ENCODE data around the gene SPEM2.
A peak's percentile ranks its signal among the peaks of the same experiment; 100 is the strongest.
"Not testable (repeated sequence)": the region's sequence is repeated elsewhere in the genome, so short reads cannot be mapped to it uniquely, and the experiment has no call there.

Gene SPEM2

DNA sequence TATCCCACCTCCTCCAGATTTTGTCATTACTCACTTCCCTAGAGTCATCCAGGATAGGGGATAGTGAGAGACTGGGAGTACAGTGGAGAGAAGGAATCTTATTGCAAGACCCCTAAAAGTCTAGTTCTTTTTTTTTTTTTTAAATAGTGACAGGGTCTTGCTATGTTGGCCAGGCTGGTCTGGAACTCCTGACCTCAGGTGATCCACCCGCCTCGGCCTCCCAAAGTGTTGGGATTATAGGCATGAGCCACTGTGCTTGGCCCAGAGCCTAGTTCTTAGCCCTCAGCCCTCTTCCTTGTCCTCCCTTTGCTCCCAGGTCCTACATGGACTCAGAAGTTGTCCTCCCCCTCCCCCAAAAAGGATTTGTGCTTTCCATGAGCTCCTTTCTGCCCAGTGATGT is 16.7 kb downstream of the SPEM2 start:
- DNase-seq (ENCODE audit: low spot score) = no peak

DNA sequence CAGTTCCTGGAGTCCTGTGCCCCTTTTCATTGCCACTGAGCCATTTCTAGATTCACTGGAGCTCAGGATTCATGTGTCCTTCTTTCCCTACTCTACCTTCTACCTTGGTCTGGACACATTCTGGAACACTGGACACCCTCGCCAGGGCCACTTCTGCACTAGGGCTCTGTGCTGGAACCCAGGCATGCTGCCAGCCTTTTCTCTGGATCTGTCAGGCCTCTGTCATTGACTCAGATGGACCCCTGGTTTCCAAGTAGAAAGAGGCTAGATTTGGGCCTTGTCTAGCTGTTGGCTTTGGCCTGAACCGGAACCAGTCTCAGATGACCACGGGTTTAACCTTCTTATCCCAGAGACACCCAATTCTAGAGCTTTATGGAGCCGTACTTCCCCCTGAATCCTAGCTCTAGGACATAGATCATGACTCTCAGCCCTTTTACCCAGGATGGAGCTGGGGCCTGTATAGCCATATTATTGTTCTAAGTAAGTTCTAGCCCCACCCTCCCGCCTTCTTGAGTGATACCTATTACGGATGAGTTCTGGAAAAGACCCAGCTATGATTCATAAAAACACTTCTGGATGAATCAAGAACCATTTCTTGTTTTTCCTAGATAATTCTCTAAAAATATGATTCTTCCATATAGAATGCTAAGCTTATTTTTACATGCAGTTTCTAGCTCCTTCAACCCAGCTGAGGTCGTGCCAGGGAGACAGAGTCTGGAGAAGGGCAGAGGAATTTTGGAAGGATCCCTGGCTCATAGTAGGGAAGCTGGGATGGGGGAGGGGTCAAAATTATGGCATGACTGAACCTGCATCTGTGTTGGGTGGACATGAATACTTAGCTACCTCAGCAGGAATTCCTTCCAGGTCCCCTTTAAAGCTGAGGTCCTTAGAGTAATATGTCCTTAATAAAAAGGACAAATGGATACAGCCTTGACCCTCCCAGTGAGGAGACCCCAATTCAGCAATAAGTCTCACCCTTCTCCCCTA is 18.4 kb downstream of the SPEM2 start:
- no peak for DNase-seq (ENCODE audit: low spot score)

DNA sequence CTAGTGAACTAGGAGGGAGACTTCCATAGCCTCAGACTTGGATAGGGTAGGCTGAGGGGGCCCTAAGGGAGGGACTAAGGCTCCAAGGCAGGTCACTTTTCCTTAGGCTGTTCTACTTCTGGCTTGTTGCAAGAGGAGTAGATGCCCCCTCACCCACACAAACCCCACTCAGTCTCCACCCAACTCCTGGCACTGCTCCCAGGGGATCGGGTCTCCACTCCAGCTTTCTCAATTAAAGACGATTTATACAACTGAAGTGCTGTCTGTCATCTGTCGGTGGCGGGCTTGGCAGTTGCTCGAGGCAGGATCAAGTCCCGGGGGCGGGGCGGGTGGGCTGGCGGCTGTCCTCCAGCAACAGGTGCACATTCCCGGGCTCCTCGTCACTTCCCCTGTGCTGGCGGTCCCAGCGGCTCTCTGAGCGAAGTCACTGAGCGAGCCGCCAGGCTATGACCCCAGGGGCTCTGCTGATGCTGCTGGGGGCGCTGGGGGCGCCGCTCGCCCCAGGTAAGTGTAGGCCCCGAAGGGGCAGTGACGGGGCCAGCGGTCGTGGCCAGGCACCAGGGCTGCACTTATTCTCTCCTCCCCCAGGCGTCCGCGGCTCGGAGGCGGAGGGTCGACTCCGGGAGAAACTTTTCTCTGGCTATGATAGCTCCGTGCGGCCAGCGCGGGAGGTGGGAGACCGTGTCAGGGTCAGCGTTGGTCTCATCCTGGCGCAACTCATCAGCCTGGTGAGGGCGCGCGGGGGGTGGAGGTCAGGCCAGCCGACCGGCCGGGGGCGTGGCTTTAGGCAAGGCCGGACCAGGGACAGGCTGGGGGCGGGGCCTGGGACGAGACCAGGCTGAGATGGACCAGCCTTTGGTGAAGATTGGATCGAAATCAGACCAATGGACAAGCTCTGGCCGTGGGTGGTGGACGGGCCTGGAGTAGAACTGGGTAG is 19.5 kb downstream of the SPEM2 start, which contains the start of gene CHRNB1:
CHRNB1 (plus strand) TSS at position 380 of the 937 bp plus-strand sequence; CDS start at position 447, 67 bp downstream.
- DNase-seq (ENCODE audit: low spot score) = peak; percentile 38

DNA sequence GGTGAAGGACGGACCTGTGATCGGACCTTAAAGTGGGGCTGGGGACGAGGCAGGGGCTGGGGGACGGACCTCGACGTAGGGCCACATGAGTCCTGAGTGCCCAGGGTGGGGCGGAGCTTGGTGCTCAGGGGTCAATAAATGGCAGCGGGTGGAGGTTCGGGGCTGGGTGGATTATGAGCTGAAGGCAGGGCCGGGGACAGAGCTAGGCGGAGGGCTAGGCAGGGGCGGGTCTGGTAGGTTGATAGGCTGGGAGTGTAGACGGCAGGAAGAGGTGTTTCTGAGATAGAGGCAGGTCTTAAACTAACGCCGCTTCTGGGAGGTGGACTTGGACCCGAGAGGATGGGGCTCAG is 20.2 kb downstream of the SPEM2 start:
- DNase-seq (ENCODE audit: low spot score) = no peak

DNA sequence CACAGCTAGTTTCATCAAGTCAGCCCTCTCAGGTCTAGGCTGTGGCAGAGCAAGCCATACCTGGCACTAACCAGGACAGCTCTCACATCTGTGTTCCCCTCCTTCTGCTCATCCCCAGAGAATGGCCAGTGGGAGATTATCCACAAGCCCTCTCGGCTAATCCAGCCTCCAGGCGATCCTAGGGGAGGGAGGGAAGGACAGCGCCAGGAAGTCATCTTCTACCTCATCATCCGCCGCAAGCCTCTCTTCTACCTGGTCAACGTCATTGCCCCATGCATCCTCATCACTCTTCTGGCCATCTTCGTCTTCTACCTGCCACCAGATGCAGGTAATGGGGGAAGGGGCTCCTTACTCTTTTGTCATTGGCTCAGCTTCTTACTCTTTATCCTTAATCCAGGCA is 23.0 kb downstream of the SPEM2 start:
- DNase-seq (ENCODE audit: low spot score) = no peak

DNA sequence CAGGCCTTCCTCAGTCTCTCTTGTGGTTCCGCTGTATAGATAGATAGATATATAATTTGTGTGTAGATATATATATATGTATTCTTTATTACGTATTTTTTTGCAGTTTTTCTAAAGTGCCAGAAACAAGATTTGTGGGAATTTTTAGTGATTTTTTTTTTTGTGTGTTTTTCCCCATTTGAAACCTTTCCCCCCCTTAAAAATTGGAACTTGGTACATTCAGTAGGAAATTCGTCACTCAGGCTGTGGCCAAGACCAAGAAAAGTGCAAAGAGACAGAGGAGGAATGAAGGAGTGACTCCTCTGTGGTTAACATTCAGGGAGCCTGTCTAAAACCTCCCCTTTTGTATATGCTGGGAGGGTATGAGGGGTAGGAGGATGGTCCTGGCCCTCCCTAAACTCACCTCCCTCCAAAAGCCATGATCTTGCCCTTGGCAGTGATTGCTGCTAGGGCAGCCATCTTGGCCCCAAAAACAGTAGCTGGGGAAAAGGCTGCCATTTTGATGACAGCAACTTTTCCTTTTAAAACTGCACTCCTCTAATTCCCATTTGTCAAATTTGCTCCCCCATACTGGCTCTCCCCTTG is 34.6 kb downstream of the SPEM2 start:
- DNase-seq (ENCODE audit: low spot score) = no peak

DNA sequence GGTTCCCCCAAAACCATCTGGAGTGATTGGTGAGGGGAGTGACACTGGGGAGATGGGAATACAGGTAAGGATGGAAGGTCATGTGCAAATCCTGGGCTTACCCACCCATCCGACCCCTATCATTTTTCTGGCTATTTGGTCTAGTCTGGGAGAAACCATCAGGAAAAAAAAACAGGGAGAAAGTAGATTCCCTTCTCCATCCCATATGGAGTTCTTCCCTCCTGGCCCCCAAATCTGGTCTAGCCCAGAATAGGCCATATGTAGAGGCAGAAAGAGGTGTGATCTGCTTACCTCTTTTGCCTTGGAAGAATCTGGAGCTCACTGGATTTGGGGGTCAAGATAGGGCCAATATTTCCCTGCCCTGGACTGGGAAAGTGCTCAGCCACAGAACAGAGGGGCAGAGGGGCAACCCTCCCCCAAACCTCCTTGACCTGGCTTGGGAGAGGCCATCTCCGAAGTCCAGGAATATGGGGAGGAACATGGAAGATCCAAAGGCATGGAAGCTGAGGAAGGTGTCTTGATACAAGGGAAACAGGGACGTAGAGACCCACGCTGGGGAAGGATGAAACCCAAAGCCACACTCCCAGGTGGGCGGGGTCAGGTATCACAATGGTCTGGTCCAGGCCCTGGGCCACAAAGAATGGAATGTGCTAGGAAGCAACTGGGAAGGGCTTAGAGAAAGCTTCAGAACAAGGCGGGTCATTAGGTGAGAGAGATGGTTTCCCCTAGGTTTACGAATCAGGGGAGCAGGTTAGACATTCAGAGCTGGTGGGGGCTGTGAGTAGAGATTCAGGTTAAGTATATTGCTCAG is 35.6 kb downstream of the SPEM2 start:
- no peak for DNase-seq (ENCODE audit: low spot score)

DNA sequence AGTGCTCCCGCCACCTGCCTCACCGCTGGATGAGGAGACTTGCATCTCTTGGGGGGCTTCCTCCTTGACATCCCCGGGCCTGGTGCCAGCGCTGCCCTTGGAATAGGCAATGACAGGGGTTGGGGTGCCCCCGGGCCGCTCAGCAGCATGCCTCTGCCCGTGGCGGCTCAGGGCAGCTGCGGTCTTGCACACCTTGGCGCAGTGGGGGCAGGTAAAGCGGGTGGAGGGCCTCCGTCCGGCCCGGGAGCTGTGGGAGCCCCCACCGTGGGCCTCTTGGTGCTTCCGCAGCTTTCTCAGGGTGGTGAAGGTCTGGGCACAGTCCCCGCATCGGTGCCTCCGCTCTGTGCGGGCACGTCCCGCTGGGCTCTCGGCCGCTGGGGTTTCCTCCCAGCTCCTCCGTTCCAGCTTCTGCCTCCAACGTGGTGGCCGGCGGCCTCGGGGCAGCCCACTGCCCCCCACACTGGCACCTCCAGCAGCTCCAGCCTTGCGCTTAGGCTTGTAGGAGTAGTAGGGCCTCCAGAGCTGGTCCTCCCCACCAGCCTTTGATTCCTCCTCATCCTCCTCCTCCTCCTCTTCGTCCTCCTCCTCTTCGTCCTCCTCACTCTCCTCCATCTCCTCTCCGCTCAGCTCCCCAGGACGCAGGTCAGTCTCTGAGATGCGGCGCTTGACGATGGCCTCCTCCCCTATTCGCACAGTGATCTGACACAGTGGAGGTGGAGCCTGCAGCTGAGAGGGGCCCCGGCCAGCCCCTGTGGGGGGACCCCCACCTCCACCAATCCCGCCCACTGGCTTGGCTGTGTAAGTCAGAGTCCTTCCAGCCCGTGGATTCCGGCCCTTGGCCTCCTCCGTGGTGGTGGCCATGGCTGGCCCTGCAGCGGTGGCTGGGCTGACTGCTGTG is 37.3 kb downstream of the SPEM2 start:
- no peak for DNase-seq (ENCODE audit: low spot score)

DNA sequence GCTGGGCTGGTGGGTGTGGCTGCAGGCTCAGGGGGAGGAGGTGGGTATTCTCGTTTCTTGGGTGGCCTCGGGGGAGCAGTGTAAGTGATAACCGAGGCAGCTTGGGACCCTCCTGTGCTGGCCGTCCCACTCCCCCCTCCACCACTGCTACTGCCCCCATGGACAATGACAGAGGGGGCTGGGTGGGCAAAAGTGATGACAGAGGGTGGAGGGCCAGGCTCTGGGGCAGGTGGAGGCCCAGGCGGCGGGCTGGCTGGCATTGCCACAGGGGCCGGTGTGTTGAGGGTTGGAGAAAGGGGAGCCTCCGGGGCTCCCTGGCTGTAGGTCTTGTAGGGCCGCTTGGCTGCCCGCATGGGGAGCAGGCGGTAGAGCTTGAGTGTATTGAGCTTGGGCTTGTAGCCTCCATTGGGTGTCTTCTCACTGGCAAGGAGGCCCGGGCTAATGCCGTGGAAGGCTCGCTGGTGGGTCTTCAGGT is 38.0 kb downstream of the SPEM2 start:
- DNase-seq (ENCODE audit: low spot score) = no peak

DNA sequence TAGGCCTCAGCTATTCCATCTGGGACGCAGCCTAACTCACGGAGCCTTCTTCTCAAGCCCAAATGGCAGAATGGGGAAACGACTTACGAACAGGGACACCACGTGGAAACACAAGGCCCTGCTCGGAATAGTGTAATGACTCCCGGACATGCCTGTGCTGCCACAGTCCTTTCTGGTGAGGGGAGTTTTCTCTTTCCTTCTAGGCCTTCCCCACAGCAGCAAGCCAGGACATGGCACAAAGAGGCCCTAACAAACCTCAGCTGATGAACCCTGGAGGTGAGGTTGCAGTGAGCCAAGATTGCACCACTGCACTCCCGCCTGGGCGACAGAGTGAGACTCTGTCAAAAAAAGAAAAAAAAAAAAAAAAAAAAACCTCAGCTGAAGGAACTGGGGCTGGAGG is 38.7 kb downstream of the SPEM2 start:
- no peak for DNase-seq (ENCODE audit: low spot score)

DNA sequence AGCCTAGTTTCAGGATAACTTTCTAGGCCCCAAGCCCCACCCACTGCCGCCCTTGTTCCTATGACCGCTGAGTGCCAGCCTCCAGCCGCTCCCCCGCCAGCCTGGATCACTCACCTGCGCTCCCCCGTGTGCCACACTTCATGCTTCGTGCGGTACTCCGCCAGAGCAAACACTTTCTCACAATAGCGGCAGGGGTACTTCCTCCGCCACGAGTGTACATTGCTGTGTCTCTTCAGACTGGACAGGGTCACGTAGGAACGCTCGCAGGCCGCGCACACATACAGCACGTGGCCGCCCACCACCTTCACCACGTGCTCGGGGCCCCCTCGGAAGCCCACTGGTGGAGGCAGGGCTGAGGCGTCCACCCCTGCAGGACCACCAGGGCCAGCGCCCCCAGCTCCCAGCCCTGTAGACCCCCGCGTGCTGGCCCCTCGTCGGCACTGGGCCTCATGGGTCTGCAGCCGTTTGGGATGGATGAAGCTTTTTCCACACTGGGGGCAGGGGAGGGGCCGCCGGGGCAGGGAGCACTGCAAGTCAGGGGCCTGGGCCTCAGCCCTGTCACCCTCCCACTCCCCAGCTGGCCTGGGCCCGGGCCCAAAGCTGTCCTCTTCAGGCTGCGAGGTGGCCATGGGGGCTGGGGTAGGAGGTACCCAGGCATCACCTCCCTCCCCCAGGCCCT is 40.3 kb downstream of the SPEM2 start:
- DNase-seq (ENCODE audit: low spot score) = no peak

DNA sequence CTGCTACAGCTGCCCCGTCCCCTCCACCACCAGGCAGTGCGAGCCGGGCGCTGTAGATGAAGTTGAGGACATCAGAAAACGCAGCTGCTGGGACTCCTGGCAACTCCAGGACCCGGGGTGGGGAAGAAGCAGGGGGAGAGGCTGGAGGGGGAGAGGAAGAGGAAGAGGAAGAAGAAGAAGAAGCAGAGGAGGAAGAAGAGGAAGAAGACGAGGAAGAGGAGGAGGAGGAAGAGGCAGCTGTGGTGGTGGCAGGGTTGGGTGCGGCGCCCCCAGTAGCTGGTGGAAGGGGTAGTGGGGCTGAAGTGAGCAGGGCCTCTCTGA is 40.9 kb downstream of the SPEM2 start:
- no peak for DNase-seq (ENCODE audit: low spot score)

DNA sequence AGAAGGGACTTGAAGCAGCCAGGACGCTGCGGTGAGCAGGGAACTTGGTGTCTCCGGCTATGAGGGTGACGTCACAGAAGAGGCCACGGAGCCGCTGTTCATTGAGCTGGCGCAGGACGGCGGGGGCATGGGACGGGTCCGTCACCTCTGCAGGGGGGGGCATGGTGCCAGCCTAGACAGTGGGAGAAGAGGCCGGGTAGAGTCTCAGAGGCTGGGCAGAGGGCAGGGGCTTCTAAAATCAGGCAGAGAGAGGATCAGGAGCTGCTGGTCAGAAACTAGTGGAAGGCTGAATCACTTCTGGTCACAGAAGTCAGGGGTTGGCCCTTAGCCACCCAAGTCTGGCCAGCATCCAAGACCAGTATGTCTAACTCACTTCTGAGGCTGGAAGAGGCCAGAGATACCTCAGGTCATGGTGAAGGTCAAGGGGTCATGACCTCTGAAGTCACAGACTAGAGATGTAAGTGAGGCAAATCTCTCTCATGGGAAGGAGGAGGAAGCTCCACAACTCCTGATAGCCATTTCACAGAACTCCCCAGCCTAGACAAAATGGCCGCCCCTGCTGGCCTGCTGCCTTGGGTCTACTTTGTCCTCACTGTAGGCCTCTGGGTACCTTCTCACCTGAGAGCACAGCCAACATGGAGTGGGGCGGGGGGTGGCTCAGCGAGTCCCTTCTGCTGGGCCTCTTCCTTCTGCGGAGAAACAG is 41.4 kb downstream of the SPEM2 start:
- DNase-seq (ENCODE audit: low spot score) = no peak

DNA sequence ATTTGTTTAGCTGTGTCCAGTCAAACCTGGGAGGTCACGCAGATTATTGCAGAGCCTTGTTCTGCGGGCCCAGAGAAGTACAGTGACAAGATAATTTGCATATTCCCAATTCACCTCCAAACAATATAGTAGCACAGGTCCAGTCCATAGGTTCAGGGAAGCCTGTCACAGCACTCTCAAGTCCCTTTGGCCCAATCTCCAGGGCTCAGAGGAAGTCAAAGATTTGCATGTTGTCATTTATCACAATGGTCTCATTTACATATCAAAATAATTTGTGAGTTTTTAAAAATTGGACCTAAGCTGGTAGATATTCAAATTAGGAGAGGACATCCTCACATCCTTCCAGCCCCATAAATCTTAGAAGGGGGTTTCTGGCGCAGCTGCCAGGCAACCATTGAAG is 42.1 kb downstream of the SPEM2 start:
- no peak for DNase-seq (ENCODE audit: low spot score)

DNA sequence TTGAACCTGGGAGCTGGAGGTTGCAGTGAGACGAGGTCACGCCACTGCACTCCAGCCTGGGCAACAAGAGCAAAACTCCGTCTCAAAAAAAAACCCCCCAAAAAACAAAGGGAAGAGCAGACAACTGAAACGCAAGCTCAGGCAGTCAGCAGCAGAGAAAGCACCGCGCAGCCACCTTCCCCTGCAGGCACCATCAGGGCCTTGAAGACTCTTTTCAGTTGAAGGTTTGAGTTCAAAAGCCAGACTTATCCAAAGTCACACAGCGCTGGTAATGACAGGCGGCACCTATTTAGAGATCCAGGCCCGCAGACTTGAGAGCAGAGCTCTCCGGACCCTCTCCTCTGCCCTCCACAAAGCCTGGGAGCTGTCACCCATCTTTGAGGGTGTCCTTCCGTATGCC is 42.9 kb downstream of the SPEM2 start:
- no peak for DNase-seq (ENCODE audit: low spot score)

DNA sequence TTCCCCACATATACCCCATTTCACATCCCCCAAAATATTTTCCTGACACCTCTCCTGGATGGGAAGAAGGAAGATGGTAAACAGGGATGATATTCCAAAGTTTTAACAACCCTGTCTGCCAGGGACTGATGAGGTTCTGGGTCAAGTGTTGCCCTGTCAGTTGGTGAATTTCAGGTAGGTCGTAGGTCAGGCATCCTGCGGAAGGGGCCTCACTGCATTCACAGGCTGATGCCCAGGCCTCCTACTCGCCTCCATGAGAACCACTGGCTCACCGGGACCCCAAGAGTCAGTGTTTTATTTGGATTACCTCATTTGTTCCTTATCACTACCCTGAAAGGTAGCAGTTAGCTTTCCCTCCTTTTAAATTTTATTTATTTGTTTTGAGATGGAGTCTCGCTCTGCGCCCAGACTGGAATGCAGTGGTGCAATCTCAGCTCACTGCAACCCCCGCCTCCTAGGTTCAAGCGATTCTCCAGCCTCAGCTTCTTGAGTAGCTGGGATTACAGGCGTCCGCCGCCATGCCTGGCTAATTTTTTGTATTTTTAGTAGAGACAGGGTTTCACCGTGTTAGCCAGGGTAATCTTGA is 43.5 kb downstream of the SPEM2 start:
- no peak for DNase-seq (ENCODE audit: low spot score)

DNA sequence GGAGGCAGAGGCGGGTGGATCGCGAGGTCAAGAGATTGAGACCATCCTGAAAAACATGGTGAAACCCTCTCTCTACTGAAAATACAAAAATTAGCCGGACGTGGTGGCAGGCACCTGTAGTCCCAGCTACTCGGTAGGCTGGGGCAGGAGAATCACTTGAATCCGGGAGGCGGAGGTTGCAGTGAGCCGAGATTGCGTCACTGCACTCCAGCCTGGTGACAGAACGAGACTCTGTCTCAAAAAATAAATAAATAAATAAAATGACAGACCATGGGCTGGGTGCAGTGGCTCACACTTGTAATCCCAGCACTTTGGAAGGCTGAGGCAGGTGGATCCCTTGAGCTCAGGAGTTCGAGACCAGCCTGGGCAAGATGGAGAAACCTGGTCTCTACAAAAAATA is 44.4 kb downstream of the SPEM2 start:
- DNase-seq (ENCODE audit: low spot score) = not testable (repeated sequence)

DNA sequence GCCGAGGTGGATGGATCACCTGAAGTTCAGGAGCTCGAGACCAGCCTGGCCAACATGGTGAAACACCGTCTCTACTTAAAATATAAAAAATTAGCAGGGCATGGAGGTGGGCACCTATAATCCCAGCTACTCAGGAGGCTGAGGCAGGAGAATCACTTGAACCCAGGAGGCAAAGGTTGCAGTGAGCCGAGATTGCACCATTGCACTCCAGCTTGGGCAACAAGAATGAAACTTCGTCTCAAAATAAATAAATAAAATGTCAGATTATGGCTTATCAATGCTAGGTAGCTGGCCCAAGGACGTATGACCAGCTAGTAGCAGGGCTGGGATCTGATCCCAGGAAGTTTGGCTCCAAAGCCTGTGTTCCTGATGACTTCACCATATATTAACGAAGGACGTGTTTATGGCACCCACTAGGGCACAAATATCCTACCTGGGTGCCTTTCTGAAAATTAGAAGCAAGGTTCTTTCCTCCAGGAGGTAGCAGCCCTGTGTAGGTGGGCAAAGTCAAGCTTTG is 45.1 kb downstream of the SPEM2 start:
- not testable (repeated sequence) for DNase-seq (ENCODE audit: low spot score)

DNA sequence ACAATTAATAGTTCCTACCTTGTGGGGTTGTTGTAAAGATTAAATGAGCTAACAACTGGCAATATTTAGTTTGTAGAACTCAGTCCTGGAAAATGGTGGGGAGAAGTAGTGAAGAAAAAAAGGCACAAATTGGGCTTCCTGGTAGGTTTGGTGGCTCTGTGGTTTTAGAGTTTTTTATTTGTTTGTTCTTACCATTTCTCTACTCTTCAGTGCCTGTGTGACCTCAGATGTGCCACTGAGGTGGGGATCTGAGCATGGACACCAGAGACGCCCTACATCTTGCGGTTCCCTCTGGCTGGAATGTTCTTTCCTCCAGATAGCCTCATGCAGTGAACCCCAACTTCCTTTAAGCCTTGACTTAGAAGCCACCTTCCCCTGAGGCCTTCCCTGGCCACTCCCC is 46.3 kb downstream of the SPEM2 start:
- no peak for DNase-seq (ENCODE audit: low spot score)

All from COLO829 (cell line).